PC-3 (cell line): Measurements from ENCODE around the gene SENP1. TPM values are rescaled to one million over a fixed set of nuclear protein-coding genes. Genes with fewer than 3 reads are reported as not detected.

ENCODE experiments used
- ATAC-seq: fragments of 200-7000 bp; cut with Tn5 transposase; 2 replicates; pipeline ENCODE4 v1.9.1; 2020; ENCODE audit warnings: mild to moderate bottlenecking, moderate library complexity
- BruUV-seq: library from RNA; stranded (reverse); fragments of 400-500 nt; replicated peaks from 2 replicates; lab custom pipeline; 2021; lab: Mats Ljungman, UMichigan
- CTCF ChIA-PET: fragments of 300-600 bp; sonication (Branson Sonifier 250); formaldehyde crosslinking; loops from one replicate; lab custom pipeline; 2022; ENCODE audit warnings: antibody characterized with exemption; lab: Charles Lee
- POLR2A ChIA-PET: fragments of 300-600 bp; sonication (Branson Sonifier 250); formaldehyde crosslinking; loops from one replicate; lab custom pipeline; 2022; ENCODE audit warnings: antibody characterized with exemption; ENCODE audit not compliant: unreplicated experiment; lab: Charles Lee
- DNase-seq: peaks from one replicate; pipeline ENCODE4 v3.0.0-alpha.2; 2015
- H2AFZ ChIP-seq: fragments of 300-600 bp; sonication (generic); 2 replicates; pipeline ENCODE4 v1.6.0; 2016; ENCODE audit warnings: antibody characterized with exemption, low read length
- H3F3A ChIP-seq: fragments of 300-600 bp; sonication (generic); one replicate; pipeline ENCODE4 v1.6.0; 2017; ENCODE audit warnings: antibody characterized with exemption, low read length, control low read depth, mild to moderate bottlenecking; ENCODE audit not compliant: unreplicated experiment
- H3K27ac ChIP-seq: fragments of 300-600 bp; sonication (generic); 2 replicates; pipeline ENCODE4 v1.5.1; 2016; ENCODE audit warnings: mild to moderate bottlenecking, low read length
- H3K27me3 ChIP-seq: fragments of 300-600 bp; sonication (generic); 2 replicates; pipeline ENCODE4 v1.6.1; 2016; ENCODE audit warnings: low read length, mixed read lengths
- H3K36me3 ChIP-seq: fragments of 300-600 bp; sonication (generic); 2 replicates; pipeline ENCODE4 v1.6.1; 2016; ENCODE audit warnings: low read depth, mixed run types, low read length, mixed read lengths
- H3K4me1 ChIP-seq: fragments of 300-600 bp; sonication (generic); 2 replicates; pipeline ENCODE4 v1.5.1; 2016; ENCODE audit warnings: low read length; ENCODE audit not compliant: insufficient read depth
- H3K4me2 ChIP-seq: fragments of 300-600 bp; sonication (generic); 2 replicates; pipeline ENCODE4 v1.6.0; 2016; ENCODE audit warnings: low read length
- H3K4me3 ChIP-seq: fragments of 300-600 bp; sonication (generic); 2 replicates; pipeline ENCODE4 v1.5.1; 2016; ENCODE audit warnings: mild to moderate bottlenecking, low read length, mixed read lengths
- H3K79me2 ChIP-seq: fragments of 300-600 bp; sonication (generic); 2 replicates; pipeline ENCODE4 v1.6.1; 2017; ENCODE audit warnings: low read length, mixed read lengths
- H3K9ac ChIP-seq: fragments of 300-600 bp; sonication (generic); 2 replicates; pipeline ENCODE4 v1.6.0; 2016; ENCODE audit warnings: mild to moderate bottlenecking, low read length
- H3K9me2 ChIP-seq: fragments of 300-600 bp; sonication (generic); replicated peaks from 2 replicates; pipeline ENCODE4 v1.6.1; 2016; ENCODE audit warnings: mixed run types, low read length, mixed read lengths
- H3K9me3 ChIP-seq: fragments of 300-600 bp; sonication (generic); 2 replicates; pipeline ENCODE4 v1.6.1; 2016; ENCODE audit warnings: low read length, mixed read lengths
- H4K20me1 ChIP-seq: fragments of 300-600 bp; sonication (generic); 2 replicates; pipeline ENCODE4 v1.6.1; 2016; ENCODE audit warnings: low read length, mixed read lengths
- EZH2 ChIP-seq: fragments of 300-600 bp; sonication (generic); IDR thresholded peaks from one replicate; pipeline ENCODE4 v1.6.1; 2017; ENCODE audit warnings: antibody characterized with exemption, mild to moderate bottlenecking, low read length; ENCODE audit not compliant: unreplicated experiment
- EZH2phosphoT487 ChIP-seq: fragments of 300-600 bp; sonication (generic); IDR thresholded peaks from 2 replicates; pipeline ENCODE4 v1.6.1; 2018; ENCODE audit warnings: mild to moderate bottlenecking, antibody characterized with exemption, low read length, borderline replicate concordance
- intact Hi-C: fragments of 100-400 bp; cut with micrococcal nuclease; formaldehyde crosslinking; loops from 2 replicates; pipeline ENCODE4 v1.9.0; 2023
- total RNA-seq: library from RNA; depleted of rRNA; stranded (reverse); fragments of >200 nt; gene quantifications from 2 replicates; pipeline ENCODE4 v1.2.3, GENCODE V29; 2014
- TF ChIP-seq, protein P1 (sequence below): fragments of 300-600 bp; sonication (generic); conservative IDR thresholded peaks from 2 replicates; pipeline ENCODE4 v1.5.1; 2017; ENCODE audit warnings: antibody characterized with exemption, low read depth, mild to moderate bottlenecking, low read length

SENP1 gene
- total RNA-seq, 1 experiment from 2014 or later, result 20.9 TPM

- peak within 1 kb of the TSS; percentile 98 for H3K4me2 ChIP-seq
- no peaks in the 10 kb centered on the region for H3K27me3 ChIP-seq
- peaks cover 15% of the 10 kb centered on the region for H3K4me1 ChIP-seq
- ChIA-PET CTCF (no interaction called here), POLR2A (interaction anchor here (0.5 to 0.9 kb wide), 4 partner anchors 14 to 1158 kb away, joined by 3 to 7 read pairs (median 4); no protein-coding TSS in a partner anchor)
- intact Hi-C loops, result loop anchor here (2.0 kb wide), 1 partner anchor 14 kb away; no protein-coding TSS in a partner anchor
- no peaks in the 10 kb centered on the region for H3K9me2 ChIP-seq
- DNase-seq, result peak; percentile 84
- no peaks in the 10 kb centered on the region for H4K20me1 ChIP-seq
- H3K9me3 ChIP-seq, result no peaks in the 10 kb centered on the region
- TSS peak; percentile 45 for BruUV-seq
- no peak within 1 kb of the TSS for H3K27ac ChIP-seq
- H3K36me3 ChIP-seq, result peaks cover 5% of the 10 kb centered on the region; the same call in 1 of the 2 replicates
- no peaks in the 10 kb centered on the region for H3F3A ChIP-seq
- peaks cover 28% of the 10 kb centered on the region for H3K79me2 ChIP-seq
- peak; percentile 97 for ATAC-seq
- H2AFZ ChIP-seq, result peak within 1 kb of the TSS; percentile 83
- H3K4me3 ChIP-seq, result peak within 1 kb of the TSS; percentile 87
- TF ChIP-seq EZH2 (no peak), EZH2phosphoT487 (no peak)
- TF ChIP-seq, protein P1, sequence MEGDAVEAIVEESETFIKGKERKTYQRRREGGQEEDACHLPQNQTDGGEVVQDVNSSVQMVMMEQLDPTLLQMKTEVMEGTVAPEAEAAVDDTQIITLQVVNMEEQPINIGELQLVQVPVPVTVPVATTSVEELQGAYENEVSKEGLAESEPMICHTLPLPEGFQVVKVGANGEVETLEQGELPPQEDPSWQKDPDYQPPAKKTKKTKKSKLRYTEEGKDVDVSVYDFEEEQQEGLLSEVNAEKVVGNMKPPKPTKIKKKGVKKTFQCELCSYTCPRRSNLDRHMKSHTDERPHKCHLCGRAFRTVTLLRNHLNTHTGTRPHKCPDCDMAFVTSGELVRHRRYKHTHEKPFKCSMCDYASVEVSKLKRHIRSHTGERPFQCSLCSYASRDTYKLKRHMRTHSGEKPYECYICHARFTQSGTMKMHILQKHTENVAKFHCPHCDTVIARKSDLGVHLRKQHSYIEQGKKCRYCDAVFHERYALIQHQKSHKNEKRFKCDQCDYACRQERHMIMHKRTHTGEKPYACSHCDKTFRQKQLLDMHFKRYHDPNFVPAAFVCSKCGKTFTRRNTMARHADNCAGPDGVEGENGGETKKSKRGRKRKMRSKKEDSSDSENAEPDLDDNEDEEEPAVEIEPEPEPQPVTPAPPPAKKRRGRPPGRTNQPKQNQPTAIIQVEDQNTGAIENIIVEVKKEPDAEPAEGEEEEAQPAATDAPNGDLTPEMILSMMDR, result no peak
- peak within 1 kb of the TSS; percentile 80 for H3K9ac ChIP-seq
Observed at GRCh38 chr12:48119078-48119833, 13.4 kb upstream of the SENP1 start, which contains the start of gene PFKM. Gene PFKM, plus strand, starts transcription at chr12:48119364. Its CDS starts 3,411 bp downstream, at chr12:48122775.

- BruUV-seq, result TSS peak; percentile 24
- TF ChIP-seq EZH2phosphoT487 (no peak), EZH2 (no peak)
- TF ChIP-seq, protein P1, result no peak
- no peaks in the 10 kb centered on the region for H3K9me3 ChIP-seq
- H3K4me3 ChIP-seq, result peak overlapping the region; percentile 87
- H3K79me2 ChIP-seq, result peaks cover 28% of the 10 kb centered on the region
- ChIA-PET CTCF (no interaction called here), POLR2A (interaction anchor here (0.5 to 0.9 kb wide), 2 partner anchors 79 to 1159 kb away, joined by 3 to 5 read pairs; no protein-coding TSS in a partner anchor)
- peak overlapping the region; percentile 98 for H3K4me2 ChIP-seq
- H4K20me1 ChIP-seq, result no peaks in the 10 kb centered on the region
- ATAC-seq (peak; percentile 16), DNase-seq (peak; percentile 15)
- H3K9ac ChIP-seq, result no peak overlapping the region
- no peaks in the 10 kb centered on the region for H3K9me2 ChIP-seq
- peaks cover 15% of the 10 kb centered on the region for H3K4me1 ChIP-seq
- H2AFZ ChIP-seq, result peak overlapping the region; percentile 83
- peaks cover 5% of the 10 kb centered on the region; the same call in 1 of the 2 replicates for H3K36me3 ChIP-seq
- intact Hi-C loops, result loop anchor here (2.0 kb wide), 1 partner anchor 14 kb away; no protein-coding TSS in a partner anchor
- no peaks in the 10 kb centered on the region for H3K27me3 ChIP-seq
- H3K27ac ChIP-seq, result no peak overlapping the region
- no peaks in the 10 kb centered on the region for H3F3A ChIP-seq
Observed at GRCh38 chr12:48118284-48118871, 12.5 kb upstream of the SENP1 start.
